GM12801 (cell line): Measurements from ENCODE around the gene CHTOP.

ENCODE experiments used
- TF ChIP-seq, protein P1 (sequence below): IDR thresholded peaks from one replicate; pipeline ENCODE4 v1.5.1; 2011; ENCODE audit warnings: control low read depth; ENCODE audit not compliant: insufficient read length; ENCODE audit errors: extremely low read depth

Gene CHTOP, protein sequence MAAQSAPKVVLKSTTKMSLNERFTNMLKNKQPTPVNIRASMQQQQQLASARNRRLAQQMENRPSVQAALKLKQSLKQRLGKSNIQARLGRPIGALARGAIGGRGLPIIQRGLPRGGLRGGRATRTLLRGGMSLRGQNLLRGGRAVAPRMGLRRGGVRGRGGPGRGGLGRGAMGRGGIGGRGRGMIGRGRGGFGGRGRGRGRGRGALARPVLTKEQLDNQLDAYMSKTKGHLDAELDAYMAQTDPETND

DNA sequence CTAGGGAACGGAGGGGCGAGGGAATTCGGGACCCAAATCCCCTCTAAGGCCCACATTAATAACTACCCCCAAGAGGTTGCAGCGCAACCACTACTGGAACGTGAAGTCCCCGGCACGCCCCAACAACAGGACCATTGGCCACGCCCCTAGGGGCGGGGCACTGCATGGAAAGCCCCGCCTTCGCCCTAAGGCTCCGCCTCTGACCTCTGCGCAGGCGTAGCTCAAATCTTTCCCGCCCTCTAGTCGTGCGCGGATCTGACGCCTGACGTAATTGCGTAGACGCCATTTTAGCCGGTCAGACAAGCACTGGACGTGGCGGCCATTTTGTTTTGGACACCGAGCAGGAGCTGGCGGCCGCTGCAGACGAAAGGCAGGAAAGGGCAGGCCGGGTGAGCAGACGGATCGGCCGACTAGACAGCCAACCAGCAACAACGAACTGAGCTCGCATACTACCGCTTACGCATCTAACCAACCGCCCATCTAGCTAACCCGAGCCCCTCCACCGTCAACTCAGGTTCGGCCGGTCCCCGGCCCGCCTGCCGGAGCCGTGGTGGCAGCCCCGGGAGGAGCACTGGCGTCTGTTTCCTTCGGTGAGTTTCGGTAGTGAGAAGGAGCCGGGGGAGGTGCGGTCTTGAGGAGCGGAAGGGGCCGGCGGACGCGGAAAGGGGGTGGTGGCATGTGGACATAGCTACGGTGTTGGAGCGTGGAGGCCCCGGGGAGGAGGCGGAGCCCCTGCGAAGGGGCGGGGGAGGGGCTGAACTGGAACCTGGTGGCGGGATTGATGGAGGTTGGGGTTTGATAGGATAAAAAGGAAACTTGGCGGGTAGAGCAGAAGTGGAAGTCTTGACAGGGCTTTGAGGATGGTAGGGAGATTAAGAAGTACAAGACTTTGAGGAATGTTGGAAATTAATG lies at the start of gene CHTOP:
TSS of gene CHTOP (plus strand) at position 313 of the 912 bp plus-strand sequence. CDS start 2,523 bp downstream, outside the sequence.
- TF ChIP-seq, protein P1, sequence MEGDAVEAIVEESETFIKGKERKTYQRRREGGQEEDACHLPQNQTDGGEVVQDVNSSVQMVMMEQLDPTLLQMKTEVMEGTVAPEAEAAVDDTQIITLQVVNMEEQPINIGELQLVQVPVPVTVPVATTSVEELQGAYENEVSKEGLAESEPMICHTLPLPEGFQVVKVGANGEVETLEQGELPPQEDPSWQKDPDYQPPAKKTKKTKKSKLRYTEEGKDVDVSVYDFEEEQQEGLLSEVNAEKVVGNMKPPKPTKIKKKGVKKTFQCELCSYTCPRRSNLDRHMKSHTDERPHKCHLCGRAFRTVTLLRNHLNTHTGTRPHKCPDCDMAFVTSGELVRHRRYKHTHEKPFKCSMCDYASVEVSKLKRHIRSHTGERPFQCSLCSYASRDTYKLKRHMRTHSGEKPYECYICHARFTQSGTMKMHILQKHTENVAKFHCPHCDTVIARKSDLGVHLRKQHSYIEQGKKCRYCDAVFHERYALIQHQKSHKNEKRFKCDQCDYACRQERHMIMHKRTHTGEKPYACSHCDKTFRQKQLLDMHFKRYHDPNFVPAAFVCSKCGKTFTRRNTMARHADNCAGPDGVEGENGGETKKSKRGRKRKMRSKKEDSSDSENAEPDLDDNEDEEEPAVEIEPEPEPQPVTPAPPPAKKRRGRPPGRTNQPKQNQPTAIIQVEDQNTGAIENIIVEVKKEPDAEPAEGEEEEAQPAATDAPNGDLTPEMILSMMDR: no peak

DNA sequence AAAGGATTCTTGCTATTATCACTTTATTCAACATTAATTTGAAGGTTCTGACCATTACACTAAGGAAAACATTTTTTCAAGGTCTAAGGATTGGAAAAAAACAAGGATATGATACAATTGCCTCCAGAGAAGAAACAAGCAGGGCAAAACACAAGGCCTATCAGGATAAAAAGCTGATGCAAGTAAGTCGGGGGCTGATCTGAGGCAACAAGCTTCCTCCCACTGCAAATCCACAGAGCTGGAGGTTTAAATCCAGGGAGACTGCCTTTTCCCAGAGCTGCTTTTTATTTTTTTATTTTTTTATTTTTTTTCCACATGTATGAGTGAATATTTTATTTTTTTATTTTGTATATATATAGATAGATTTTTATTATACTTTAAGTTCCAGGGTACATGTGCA lies 48.9 kb upstream of the CHTOP start:
- TF ChIP-seq, protein P1: no peak

DNA sequence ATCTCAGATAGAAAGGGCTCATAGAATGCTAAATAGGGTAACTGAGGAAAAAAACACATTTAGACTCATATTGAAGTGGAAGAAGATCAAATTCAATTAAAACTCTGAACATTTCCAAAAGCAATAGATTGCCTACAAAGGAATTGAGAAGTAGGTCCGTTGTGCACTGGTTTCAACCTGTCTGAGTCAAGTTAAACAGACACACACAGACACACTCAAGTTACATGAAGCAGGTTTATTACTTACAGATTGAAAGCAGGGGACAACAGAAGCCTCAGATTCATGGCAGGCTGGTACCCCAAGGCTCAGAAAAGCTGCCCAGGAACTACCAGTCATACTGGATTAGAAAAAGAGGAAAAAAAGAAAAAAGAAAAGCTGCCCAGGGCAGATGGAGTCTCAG lies 47.5 kb upstream of the CHTOP start:
- TF ChIP-seq, protein P1: no peak

DNA sequence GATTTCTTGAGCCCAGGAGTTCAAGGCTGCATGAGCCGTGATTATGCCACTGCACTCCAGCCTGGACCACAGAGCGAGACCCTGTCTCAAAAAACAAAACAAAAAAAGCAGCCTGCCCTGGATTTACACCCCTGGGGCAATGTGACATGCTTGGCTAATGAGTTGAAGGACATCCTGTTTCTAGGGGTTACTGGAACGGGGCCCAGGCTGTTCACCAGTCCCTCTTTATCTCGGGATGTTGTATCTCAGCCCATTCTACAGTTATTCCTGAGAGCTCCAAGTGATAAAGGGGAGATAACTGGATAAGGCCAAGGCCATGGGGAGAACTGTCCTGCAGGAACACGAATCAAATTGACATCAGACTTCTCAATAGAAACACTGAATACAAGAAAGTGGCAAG lies 46.6 kb upstream of the CHTOP start:
- TF ChIP-seq, protein P1: no peak

DNA sequence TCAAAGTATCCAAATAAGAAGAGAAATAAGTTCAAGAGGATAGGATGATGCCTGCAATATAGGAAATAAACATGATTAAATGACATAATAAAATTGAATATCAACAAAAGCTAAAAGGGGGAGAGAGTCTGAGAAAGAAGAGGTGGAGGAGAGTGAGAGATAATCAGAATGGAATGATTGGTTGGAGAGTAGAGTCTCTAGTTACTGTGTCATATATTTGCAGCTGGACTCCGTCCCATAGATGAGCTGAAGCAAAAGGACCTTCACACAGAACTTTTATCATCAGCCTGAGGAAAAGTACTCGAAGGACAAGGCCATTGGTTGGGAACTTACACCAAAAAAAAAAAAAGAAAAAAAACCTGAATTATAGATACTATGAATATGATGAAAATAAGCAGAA lies 45.4 kb upstream of the CHTOP start:
- TF ChIP-seq, protein P1: no peak

DNA sequence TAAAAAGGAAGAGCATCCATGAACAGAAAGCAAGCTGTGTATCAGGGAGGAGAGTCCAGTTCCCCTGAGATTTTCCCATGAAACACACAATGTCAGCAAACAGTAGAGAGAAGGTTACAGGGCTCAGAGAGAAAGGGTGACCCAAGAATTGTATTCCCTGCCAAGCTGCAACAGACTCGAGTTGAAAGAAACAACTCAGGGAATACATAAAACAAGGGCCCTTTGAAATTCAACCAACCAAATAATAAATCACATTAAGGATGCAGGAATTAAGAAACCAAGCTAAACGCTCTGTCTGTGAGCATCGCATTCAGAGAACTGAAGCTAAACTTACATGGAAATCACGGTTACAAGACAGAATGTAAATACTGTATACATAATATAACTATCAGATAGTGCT lies 41.1 kb upstream of the CHTOP start:
- TF ChIP-seq, protein P1: no peak

DNA sequence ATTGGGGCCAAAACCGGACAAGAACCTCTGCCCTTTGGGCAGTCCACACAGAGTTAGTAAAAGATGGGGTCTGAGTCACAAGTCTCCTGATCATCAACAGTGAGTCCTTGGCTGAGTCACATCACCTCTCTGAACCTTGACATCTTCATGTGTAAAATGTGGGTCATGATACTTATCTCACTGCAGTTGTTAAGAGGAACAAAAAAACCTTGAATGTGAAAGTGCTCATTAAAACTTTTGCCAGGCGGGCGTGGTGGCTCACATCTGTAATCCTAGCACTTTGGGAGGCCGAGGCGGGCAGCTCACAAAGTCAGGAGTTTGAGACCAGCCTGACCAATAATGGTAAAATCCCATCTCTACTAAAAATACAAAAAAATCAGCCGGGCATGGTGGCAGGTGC lies 36.7 kb upstream of the CHTOP start:
- TF ChIP-seq, protein P1: no peak
